Choroid plexus epithelial cell (primary cell): ENCODE measurements around the gene MZF1.

Experiments used
- DNase-seq: peaks from one replicate; pipeline ENCODE4 v3.0.0-alpha.2; 2010; ENCODE audit warnings: low read depth
- H3K4me3 ChIP-seq: 2 replicates; pipeline ENCODE4 v1.5.1; 2011; ENCODE audit warnings: low read depth, mild to moderate bottlenecking, control low read depth, low read length, moderate library complexity
- TF ChIP-seq, protein P1 (sequence below): conservative IDR thresholded peaks from 2 replicates; pipeline ENCODE4 v1.5.1; 2011; ENCODE audit warnings: low read depth, mild to moderate bottlenecking, control low read depth, inconsistent platforms, low read length, moderate library complexity

Gene MZF1

DNA sequence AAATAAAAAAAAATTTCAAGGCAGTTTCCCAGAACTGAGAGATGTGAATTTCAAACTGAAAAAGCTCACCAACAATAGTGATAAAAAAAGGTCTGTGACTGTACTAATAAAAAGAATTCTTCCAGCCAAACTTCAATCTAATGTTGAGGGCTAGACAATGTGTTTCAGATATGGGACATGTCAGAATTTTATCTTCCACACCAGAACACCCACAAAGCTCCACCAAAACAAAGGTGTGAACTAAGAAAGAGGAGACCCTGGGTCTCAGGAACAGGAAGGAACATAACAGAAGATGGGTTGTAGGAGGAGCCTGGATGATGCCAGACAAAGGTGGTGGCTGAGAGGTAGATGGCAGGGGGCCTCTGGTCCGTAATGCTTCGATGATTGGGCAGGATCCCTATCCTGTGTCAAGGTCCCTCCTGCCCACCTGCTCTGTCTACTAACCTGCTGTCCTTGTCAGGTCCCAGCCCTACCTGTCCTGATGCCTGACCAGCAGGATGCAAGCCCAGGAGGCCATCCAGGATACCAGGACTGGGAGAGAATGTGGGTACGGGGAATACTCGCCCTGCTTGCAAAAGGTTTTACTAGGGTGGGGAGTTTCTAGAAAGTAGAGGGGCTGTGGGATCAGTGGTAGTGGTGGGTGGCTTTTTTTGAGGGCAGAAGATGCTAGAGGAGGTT lies 4.5 kb downstream of the MZF1 start:
- DNase-seq = no peak
- no peak overlapping the region for H3K4me3 ChIP-seq
- TF ChIP-seq, protein P1, sequence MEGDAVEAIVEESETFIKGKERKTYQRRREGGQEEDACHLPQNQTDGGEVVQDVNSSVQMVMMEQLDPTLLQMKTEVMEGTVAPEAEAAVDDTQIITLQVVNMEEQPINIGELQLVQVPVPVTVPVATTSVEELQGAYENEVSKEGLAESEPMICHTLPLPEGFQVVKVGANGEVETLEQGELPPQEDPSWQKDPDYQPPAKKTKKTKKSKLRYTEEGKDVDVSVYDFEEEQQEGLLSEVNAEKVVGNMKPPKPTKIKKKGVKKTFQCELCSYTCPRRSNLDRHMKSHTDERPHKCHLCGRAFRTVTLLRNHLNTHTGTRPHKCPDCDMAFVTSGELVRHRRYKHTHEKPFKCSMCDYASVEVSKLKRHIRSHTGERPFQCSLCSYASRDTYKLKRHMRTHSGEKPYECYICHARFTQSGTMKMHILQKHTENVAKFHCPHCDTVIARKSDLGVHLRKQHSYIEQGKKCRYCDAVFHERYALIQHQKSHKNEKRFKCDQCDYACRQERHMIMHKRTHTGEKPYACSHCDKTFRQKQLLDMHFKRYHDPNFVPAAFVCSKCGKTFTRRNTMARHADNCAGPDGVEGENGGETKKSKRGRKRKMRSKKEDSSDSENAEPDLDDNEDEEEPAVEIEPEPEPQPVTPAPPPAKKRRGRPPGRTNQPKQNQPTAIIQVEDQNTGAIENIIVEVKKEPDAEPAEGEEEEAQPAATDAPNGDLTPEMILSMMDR = no peak

DNA sequence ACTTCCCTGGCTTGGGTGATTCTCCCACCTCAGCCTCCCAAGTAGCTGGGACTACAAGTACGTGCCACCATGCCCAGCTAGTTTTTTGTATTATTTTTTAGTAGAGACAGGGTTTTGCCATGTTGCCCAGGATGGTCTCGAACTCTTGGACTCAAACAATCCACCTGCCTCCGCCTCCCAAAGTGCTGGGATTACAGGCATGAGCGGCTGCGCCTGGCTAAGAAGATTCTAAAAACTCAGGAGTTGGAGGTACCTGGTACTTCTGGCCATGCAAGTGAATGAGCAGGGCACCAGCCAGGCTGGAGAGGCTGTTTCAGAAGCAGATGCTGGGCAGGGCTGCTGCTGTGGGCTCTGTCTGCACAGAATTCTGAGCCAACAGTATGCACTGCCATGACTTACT lies 6.1 kb downstream of the MZF1 start:
- no peak overlapping the region for H3K4me3 ChIP-seq
- no peak for DNase-seq
- TF ChIP-seq, protein P1 = no peak

DNA sequence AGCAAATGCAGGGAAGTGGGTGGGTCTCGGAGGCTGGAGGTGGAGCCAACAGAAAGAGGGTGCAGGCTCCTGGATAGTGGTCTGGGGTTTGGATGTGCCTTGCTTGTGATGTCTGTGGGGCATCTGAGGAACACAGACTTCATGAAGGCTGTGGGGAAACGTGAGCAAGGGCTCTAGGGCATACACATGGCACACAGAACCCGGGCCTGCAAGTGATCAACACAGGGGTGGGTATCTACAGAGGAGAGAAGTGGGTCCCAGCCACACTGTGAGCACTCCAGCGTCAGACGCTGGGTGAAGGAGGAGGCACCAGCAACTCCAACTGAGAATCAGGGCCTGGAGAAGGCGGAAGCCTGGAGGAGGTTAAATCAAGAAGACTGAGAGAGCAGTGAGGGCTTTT lies 9.3 kb downstream of the MZF1 start:
- TF ChIP-seq, protein P1 = no peak
- DNase-seq = no peak
- no peak overlapping the region for H3K4me3 ChIP-seq

DNA sequence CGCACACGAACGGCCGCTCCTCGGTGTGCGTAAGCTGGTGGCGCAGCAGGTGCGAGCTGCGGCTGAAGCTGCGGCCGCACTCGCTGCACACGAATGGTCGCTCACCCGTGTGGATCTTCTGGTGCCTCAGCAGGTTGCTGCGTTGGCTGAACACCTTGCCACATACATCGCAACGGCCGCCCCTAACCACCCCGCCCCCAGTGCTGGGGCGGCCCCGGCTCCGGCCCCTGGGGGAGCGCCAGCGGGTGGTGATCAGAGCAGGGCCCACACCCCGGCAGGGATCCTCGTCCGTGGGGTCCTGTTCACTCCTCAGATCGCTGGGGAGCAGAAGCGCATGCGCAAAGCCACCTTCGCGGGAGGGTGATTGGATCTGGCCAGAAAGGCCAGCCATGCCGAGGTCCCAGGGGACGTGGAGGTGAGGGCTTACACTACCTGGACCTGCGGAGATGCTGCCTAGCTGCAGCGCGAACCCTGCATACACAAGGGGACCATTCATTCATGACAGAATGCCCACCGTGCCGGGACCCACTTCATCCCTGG lies 10.0 kb downstream of the MZF1 start:
- H3K4me3 ChIP-seq = peak overlapping the region; percentile 28
- no peak for DNase-seq
- TF ChIP-seq, protein P1 = no peak

DNA sequence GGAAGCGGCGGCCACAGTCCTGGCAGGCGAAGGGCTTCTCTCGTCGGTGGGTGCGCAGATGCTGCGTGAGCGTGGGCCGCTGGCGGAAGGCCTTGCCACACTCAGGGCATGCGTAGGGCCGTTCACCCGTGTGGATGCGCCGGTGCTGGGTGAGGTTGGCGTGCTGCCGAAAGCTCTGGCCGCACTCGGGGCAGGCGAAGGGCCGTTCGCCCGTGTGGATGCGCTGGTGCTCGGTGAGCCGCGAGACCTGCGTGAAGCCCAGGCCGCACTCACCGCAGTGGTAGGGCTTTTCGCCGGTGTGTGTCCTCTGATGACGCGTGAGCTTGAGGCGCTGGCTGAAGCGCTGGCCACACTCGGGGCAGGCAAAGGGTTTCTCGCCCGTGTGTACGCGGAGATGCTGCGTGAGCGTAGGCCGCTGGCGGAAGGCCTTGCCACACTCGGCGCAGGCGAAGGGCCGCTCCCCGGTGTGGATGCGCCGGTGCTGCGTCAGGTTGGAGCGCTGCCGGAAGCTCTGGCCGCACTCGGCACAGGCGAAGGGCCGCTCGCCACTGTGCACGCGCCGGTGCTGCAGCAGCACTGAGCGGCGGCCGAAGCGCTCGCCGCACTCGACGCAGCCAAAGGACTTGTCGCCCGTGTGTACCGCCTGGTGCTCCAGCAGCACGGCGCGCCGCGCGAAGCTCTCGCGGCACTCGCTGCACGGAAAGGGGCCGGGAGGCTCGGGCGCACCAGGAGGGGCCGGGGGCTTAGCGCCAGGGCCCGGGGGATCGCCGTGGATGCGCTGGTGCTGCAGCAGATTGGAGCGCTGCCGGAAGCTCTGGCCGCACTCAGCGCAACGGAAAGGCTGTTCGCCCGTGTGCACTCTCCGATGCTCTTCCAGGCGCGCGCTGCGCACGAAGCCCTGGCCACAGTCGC lies 10.8 kb downstream of the MZF1 start:
- DNase-seq = peak; percentile 40
- H3K4me3 ChIP-seq = peak overlapping the region; percentile 28
- TF ChIP-seq, protein P1 = no peak

DNA sequence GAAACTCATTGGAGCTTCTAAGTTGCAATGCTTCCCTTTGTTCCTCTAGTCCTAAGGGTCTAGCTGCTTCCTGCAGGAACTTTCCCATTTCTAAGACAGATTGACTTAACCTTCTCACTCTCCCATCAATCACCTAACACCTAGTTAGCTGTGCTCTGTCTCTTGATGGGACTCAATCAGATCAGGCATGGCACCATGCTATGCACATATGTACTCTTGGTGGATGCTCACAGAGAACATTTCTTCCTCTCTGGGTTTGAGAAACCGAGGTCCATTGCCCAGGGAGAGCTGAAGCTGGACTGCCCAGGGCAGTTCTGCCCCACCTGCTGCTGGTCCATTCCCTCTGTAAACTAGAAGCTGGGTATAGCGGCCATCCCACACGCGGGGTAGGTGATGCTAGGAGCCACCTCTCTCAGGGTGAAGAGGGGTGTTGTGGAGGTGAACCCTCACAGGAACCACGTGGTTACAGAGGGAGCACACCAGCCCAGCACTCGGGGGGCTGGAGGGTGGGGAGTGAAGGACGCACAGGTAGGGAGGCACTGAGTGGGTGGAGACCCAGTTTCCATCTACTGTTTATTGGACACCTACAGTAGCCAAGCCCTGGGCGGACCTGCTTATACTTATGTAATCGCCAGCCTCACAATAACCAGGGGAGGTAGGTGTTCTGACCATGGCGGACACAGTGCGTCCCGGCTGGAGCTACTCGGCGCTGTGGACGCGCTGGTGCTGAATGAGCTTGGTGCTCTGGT lies 11.6 kb downstream of the MZF1 start:
- H3K4me3 ChIP-seq = no peak overlapping the region
- TF ChIP-seq, protein P1 = no peak
- DNase-seq = no peak
